A549 (cell line): ENCODE results near the gene PDE4D.

Experiments used
- BHLHE40 ChIP-seq: IDR thresholded peaks from 2 replicates; pipeline ENCODE4 v1.6.1; 2012; ENCODE audit warnings: low read depth, low read length, inconsistent platforms
- CTCF ChIP-seq: fragments of >200 bp; sonication (Bioruptor Twin); formaldehyde crosslinking; IDR thresholded peaks from 3 replicates; pipeline ENCODE4 v1.5.1; 2016
- EHF ChIP-seq: fragments of 250-450 bp; sonication (Bioruptor Pico); IDR thresholded peaks from 2 replicates; pipeline ENCODE4 v1.5.0; 2020; ENCODE audit warnings: mild to moderate bottlenecking
- HDAC2 ChIP-seq: fragments of 200-600 bp; sonication (generic); IDR thresholded peaks from 2 replicates; pipeline ENCODE4 v1.6.1; 2016
- JUN ChIP-seq, 2 experiments: fragments of >200 bp; sonication (Bioruptor Twin); formaldehyde crosslinking; IDR thresholded peaks; 2 replicates in 1 of 2; 3 replicates in 1 of 2; pipeline ENCODE4 v1.6.1; 2016 to 2017
- MAFK ChIP-seq: fragments of 450-650 bp; IDR thresholded peaks from 2 replicates; pipeline ENCODE4 v1.6.1; 2014; ENCODE audit not compliant: partially characterized antibody
- MYC ChIP-seq: IDR thresholded peaks from 2 replicates; pipeline ENCODE4 v1.6.1; 2012; ENCODE audit warnings: mild to moderate bottlenecking, inconsistent platforms, low read length, improper control_type of control experiment, borderline replicate concordance
- POLR2A ChIP-seq: IDR thresholded peaks from 2 replicates; pipeline ENCODE4 v1.6.1; 2012; ENCODE audit warnings: mild to moderate bottlenecking, low read length
- RFX5 ChIP-seq: fragments of 450-650 bp; IDR thresholded peaks from 2 replicates; pipeline ENCODE4 v1.7.1; 2014; ENCODE audit warnings: antibody characterized with exemption, mild to moderate bottlenecking, moderate library complexity
- RNF2 ChIP-seq: fragments of 200-600 bp; sonication (generic); IDR thresholded peaks from 2 replicates; pipeline ENCODE4 v1.6.1; 2016; ENCODE audit warnings: low read depth, mild to moderate bottlenecking, antibody characterized with exemption, moderate library complexity, borderline replicate concordance
- SMC3 ChIP-seq: fragments of >200 bp; sonication (Bioruptor Twin); formaldehyde crosslinking; IDR thresholded peaks from 3 replicates; pipeline ENCODE4 v1.6.1; 2018; ENCODE audit warnings: inconsistent platforms

- peak; percentile 77 to 83 for TF ChIP-seq JUN (IDR thresholded peaks at IDR 0.05)
- peak; percentile 58 for TF ChIP-seq MAFK
- peak; percentile 37; the same call in 2 of the 3 replicates for TF ChIP-seq SMC3
- no peak for TF ChIP-seq CTCF
- TF ChIP-seq RFX5 = peak; percentile 40; the same call in 1 of the 2 replicates
- no peak for TF ChIP-seq POLR2A
- TF ChIP-seq MYC = no peak
- peak; percentile 67; the same call in 1 of the 2 replicates for TF ChIP-seq EHF (CRISPR knock-in tag)
- no peak for TF ChIP-seq BHLHE40
- TF ChIP-seq HDAC2 = no peak
- no peak for TF ChIP-seq RNF2
Observed at GRCh38 chr5:59193616-59194319, 699.8 kb downstream of the PDE4D start.
